PC-3 (cell line): ENCODE results near the gene PTGFR. TPM values are rescaled to one million over a fixed set of nuclear protein-coding genes. Genes with fewer than 3 reads are reported as not detected.

Source experiments
- ATAC-seq: fragments of 200-7000 bp; cut with Tn5 transposase; 2 replicates; pipeline ENCODE4 v1.9.1; 2020; ENCODE audit warnings: mild to moderate bottlenecking, moderate library complexity
- BruUV-seq: library from RNA; stranded (reverse); fragments of 400-500 nt; replicated peaks from 2 replicates; lab custom pipeline; 2021; lab: Mats Ljungman, UMichigan
- CTCF ChIA-PET: fragments of 300-600 bp; sonication (Branson Sonifier 250); formaldehyde crosslinking; loops from one replicate; lab custom pipeline; 2022; ENCODE audit warnings: antibody characterized with exemption; lab: Charles Lee
- POLR2A ChIA-PET: fragments of 300-600 bp; sonication (Branson Sonifier 250); formaldehyde crosslinking; loops from one replicate; lab custom pipeline; 2022; ENCODE audit warnings: antibody characterized with exemption; ENCODE audit not compliant: unreplicated experiment; lab: Charles Lee
- DNase-seq: peaks from one replicate; pipeline ENCODE4 v3.0.0-alpha.2; 2015
- H2AFZ ChIP-seq: fragments of 300-600 bp; sonication (generic); 2 replicates; pipeline ENCODE4 v1.6.0; 2016; ENCODE audit warnings: antibody characterized with exemption, low read length
- H3F3A ChIP-seq: fragments of 300-600 bp; sonication (generic); one replicate; pipeline ENCODE4 v1.6.0; 2017; ENCODE audit warnings: antibody characterized with exemption, low read length, control low read depth, mild to moderate bottlenecking; ENCODE audit not compliant: unreplicated experiment
- H3K27ac ChIP-seq: fragments of 300-600 bp; sonication (generic); 2 replicates; pipeline ENCODE4 v1.5.1; 2016; ENCODE audit warnings: mild to moderate bottlenecking, low read length
- H3K27me3 ChIP-seq: fragments of 300-600 bp; sonication (generic); 2 replicates; pipeline ENCODE4 v1.6.1; 2016; ENCODE audit warnings: low read length, mixed read lengths
- H3K36me3 ChIP-seq: fragments of 300-600 bp; sonication (generic); 2 replicates; pipeline ENCODE4 v1.6.1; 2016; ENCODE audit warnings: low read depth, mixed run types, low read length, mixed read lengths
- H3K4me1 ChIP-seq: fragments of 300-600 bp; sonication (generic); 2 replicates; pipeline ENCODE4 v1.5.1; 2016; ENCODE audit warnings: low read length; ENCODE audit not compliant: insufficient read depth
- H3K4me2 ChIP-seq: fragments of 300-600 bp; sonication (generic); 2 replicates; pipeline ENCODE4 v1.6.0; 2016; ENCODE audit warnings: low read length
- H3K4me3 ChIP-seq: fragments of 300-600 bp; sonication (generic); 2 replicates; pipeline ENCODE4 v1.5.1; 2016; ENCODE audit warnings: mild to moderate bottlenecking, low read length, mixed read lengths
- H3K79me2 ChIP-seq: fragments of 300-600 bp; sonication (generic); 2 replicates; pipeline ENCODE4 v1.6.1; 2017; ENCODE audit warnings: low read length, mixed read lengths
- H3K9ac ChIP-seq: fragments of 300-600 bp; sonication (generic); 2 replicates; pipeline ENCODE4 v1.6.0; 2016; ENCODE audit warnings: mild to moderate bottlenecking, low read length
- H3K9me2 ChIP-seq: fragments of 300-600 bp; sonication (generic); replicated peaks from 2 replicates; pipeline ENCODE4 v1.6.1; 2016; ENCODE audit warnings: mixed run types, low read length, mixed read lengths
- H3K9me3 ChIP-seq: fragments of 300-600 bp; sonication (generic); 2 replicates; pipeline ENCODE4 v1.6.1; 2016; ENCODE audit warnings: low read length, mixed read lengths
- H4K20me1 ChIP-seq: fragments of 300-600 bp; sonication (generic); 2 replicates; pipeline ENCODE4 v1.6.1; 2016; ENCODE audit warnings: low read length, mixed read lengths
- CTCF ChIP-seq: fragments of 300-600 bp; sonication (generic); conservative IDR thresholded peaks from 2 replicates; pipeline ENCODE4 v1.5.1; 2017; ENCODE audit warnings: antibody characterized with exemption, low read depth, mild to moderate bottlenecking, low read length
- EZH2 ChIP-seq: fragments of 300-600 bp; sonication (generic); IDR thresholded peaks from one replicate; pipeline ENCODE4 v1.6.1; 2017; ENCODE audit warnings: antibody characterized with exemption, mild to moderate bottlenecking, low read length; ENCODE audit not compliant: unreplicated experiment
- EZH2phosphoT487 ChIP-seq: fragments of 300-600 bp; sonication (generic); IDR thresholded peaks from 2 replicates; pipeline ENCODE4 v1.6.1; 2018; ENCODE audit warnings: mild to moderate bottlenecking, antibody characterized with exemption, low read length, borderline replicate concordance
- intact Hi-C: fragments of 100-400 bp; cut with micrococcal nuclease; formaldehyde crosslinking; loops from 2 replicates; pipeline ENCODE4 v1.9.0; 2023
- total RNA-seq: library from RNA; depleted of rRNA; stranded (reverse); fragments of >200 nt; gene quantifications from 2 replicates; pipeline ENCODE4 v1.2.3, GENCODE V29; 2014

PTGFR gene
- total RNA-seq, 1 experiment from 2014 or later: 6.8 TPM

- Histone ChIP-seq H3K27ac (no peak overlapping the region), H3K9me3 (no peaks in the 10 kb centered on the region; the same call in 1 of the 2 replicates), H2AFZ (no peak overlapping the region), H3F3A (no peaks in the 10 kb centered on the region), H3K9me2 (no peaks in the 10 kb centered on the region), H4K20me1 (no peaks in the 10 kb centered on the region), H3K4me3 (no peak overlapping the region), H3K4me1 (no peaks in the 10 kb centered on the region), H3K9ac (no peak overlapping the region), H3K36me3 (peaks cover 2% of the 10 kb centered on the region; the same call in 1 of the 2 replicates), H3K4me2 (no peak overlapping the region), H3K27me3 (no peaks in the 10 kb centered on the region), H3K79me2 (no peaks in the 10 kb centered on the region)
- no peak for TF ChIP-seq CTCF
- TF ChIP-seq EZH2: no peak
- TF ChIP-seq EZH2phosphoT487: no peak
- no TSS peak for BruUV-seq
- DNase-seq (no peak), ATAC-seq (no peak)
- CTCF ChIA-PET: no interaction called here
- POLR2A ChIA-PET: no interaction called here
- intact Hi-C loops: no loop called here
These were observed 58.6 kb downstream of the PTGFR start for GRCh38 chr1:78549331-78549730.

GRCh38 chr1:78549891-78550290 is 59.1 kb downstream of the PTGFR start:
- no peaks in the 10 kb centered on the region for H3K9me2 ChIP-seq
- no peaks in the 10 kb centered on the region for H3K27me3 ChIP-seq
- no peaks in the 10 kb centered on the region; the same call in 1 of the 2 replicates for H3K9me3 ChIP-seq
- H4K20me1 ChIP-seq: no peaks in the 10 kb centered on the region
- ChIA-PET CTCF (no interaction called here), POLR2A (no interaction called here)
- no peak overlapping the region for H2AFZ ChIP-seq
- intact Hi-C loops: no loop called here
- TF ChIP-seq EZH2 (no peak), EZH2phosphoT487 (no peak), CTCF (no peak)
- peaks cover 2% of the 10 kb centered on the region; the same call in 1 of the 2 replicates for H3K36me3 ChIP-seq
- no TSS peak for BruUV-seq
- no peaks in the 10 kb centered on the region for H3K4me1 ChIP-seq
- no peak overlapping the region for H3K4me3 ChIP-seq
- no peak overlapping the region for H3K4me2 ChIP-seq
- ATAC-seq (no peak), DNase-seq (no peak)
- no peak overlapping the region for H3K27ac ChIP-seq
- H3K79me2 ChIP-seq: no peaks in the 10 kb centered on the region
- no peak overlapping the region for H3K9ac ChIP-seq
- H3F3A ChIP-seq: no peaks in the 10 kb centered on the region

GRCh38 chr1:78553859-78554258 is 63.1 kb downstream of the PTGFR start:
- H4K20me1 ChIP-seq: no peaks in the 10 kb centered on the region
- H3K4me2 ChIP-seq: no peak overlapping the region
- H3F3A ChIP-seq: no peaks in the 10 kb centered on the region
- ChIA-PET CTCF (no interaction called here), POLR2A (no interaction called here)
- no peaks in the 10 kb centered on the region for H3K9me2 ChIP-seq
- ATAC-seq: no peak
- H3K4me1 ChIP-seq: no peaks in the 10 kb centered on the region
- no peak overlapping the region for H2AFZ ChIP-seq
- peak; percentile 37 for DNase-seq
- peak; percentile 48; the same call in 1 of the 2 replicates for TF ChIP-seq CTCF
- TF ChIP-seq EZH2: no peak
- no TSS peak for BruUV-seq
- H3K9ac ChIP-seq: no peak overlapping the region
- H3K27me3 ChIP-seq: no peaks in the 10 kb centered on the region
- no peak overlapping the region for H3K4me3 ChIP-seq
- H3K9me3 ChIP-seq: no peaks in the 10 kb centered on the region; the same call in 1 of the 2 replicates
- H3K79me2 ChIP-seq: no peaks in the 10 kb centered on the region
- no peak overlapping the region for H3K27ac ChIP-seq
- H3K36me3 ChIP-seq: peaks cover 2% of the 10 kb centered on the region; the same call in 1 of the 2 replicates
- intact Hi-C loops: no loop called here
